GM10266 (cell line): ENCODE data around the gene SH3RF3.

Experiments used
- DNase-seq: peaks from one replicate; pipeline ENCODE4 v3.0.0; 2012; ENCODE audit errors: extremely low spot score
- TF ChIP-seq, protein P1 (sequence below): IDR thresholded peaks from 2 replicates; pipeline ENCODE4 v1.5.1; 2012; ENCODE audit warnings: mild to moderate bottlenecking, low read depth; ENCODE audit not compliant: control insufficient read depth, insufficient read depth; ENCODE audit errors: missing control alignments

The SH3RF3 gene

DNA sequence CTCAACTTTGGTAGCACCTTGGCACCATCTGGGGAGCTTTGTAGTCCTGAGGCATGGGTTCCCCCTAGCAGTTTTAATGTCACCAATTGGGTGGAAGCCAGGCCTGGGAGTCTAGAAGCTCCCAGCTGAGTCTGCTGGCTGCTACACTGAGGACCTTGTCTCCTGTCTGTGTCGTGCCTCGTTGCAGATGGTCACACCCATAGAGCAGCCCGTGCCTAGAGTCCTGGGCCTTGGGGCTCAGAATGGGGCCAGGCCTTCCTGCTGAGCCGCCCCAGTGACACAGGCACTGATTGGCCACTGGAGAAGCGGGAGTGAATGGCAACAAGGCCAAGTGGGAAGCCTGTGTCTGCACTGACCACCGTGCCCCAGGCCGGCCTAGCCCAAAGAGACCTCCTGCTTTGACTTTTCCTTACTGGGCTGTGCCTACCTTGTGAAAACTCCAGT, 113.2 kb downstream of the SH3RF3 start:
- DNase-seq, result no peak
- TF ChIP-seq, protein P1, sequence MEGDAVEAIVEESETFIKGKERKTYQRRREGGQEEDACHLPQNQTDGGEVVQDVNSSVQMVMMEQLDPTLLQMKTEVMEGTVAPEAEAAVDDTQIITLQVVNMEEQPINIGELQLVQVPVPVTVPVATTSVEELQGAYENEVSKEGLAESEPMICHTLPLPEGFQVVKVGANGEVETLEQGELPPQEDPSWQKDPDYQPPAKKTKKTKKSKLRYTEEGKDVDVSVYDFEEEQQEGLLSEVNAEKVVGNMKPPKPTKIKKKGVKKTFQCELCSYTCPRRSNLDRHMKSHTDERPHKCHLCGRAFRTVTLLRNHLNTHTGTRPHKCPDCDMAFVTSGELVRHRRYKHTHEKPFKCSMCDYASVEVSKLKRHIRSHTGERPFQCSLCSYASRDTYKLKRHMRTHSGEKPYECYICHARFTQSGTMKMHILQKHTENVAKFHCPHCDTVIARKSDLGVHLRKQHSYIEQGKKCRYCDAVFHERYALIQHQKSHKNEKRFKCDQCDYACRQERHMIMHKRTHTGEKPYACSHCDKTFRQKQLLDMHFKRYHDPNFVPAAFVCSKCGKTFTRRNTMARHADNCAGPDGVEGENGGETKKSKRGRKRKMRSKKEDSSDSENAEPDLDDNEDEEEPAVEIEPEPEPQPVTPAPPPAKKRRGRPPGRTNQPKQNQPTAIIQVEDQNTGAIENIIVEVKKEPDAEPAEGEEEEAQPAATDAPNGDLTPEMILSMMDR, result no peak

DNA sequence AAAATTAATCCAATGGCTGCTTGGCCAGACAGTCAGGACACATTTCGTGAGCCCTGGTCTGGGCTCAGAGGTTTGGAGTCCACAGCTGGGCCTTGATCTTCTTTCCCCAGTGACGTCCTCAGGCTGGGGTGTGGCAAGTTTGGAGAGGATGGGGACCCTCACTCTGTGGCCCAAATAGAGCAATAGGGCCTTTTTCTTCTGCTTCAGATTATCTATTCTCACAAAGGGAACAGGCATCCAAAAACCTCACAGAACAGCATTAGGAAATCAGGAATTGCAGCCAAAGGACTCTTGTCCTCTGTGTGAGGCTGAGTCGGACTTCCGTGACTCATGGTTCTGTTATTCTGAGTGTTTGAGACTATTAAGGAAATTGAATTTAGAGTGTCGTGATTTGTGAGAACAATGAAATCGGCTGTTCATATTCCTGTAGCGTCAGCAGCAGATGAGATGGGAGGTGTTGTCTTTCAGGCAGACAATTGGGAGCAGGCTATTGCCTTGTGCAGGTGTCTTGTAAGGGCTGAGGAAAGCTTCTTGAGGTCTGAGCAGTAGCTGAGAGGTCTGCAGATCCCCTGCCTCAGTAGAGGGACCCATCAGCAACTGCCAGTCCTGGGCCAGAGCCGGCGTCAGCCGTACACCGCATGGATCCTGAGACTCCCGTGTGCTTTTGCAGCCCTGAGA, 113.8 kb downstream of the SH3RF3 start:
- TF ChIP-seq, protein P1, result no peak
- no peak for DNase-seq

DNA sequence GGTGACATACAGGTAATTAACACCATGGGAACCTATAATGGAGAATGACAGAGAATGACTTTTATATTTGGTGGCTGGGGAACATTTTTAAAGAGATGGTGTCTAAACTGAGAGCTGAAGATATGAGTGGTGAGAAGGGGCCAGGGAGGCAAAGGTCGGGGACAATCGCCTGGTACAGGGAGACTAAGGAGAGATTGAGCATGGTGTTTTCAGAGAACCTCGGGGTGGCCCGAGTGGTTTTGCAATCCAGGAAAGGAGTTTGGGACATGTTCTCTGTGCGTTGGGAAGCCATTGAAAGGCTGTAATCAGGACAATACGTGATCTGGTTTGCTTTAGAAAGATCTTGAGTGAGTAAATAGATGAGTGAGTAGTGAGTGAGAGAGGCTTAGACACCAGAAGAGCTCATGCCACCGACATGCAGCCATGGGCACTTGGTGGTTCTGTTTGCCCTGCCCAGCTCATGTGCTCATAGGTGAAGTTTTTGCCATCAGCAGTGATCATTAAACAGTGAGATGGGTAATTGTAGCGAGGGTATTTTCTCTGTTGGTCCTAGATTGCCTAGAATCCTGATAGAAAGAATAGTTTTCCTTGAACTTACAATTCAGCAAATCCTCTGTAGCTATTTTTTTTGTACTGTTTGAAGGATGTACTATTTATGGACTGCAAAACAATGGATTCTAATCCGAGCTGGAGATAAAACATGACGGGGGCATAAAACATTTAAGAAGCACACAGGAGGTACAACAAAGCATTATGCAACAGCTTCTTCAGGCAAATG, 114.7 kb downstream of the SH3RF3 start:
- TF ChIP-seq, protein P1, result no peak
- no peak for DNase-seq

DNA sequence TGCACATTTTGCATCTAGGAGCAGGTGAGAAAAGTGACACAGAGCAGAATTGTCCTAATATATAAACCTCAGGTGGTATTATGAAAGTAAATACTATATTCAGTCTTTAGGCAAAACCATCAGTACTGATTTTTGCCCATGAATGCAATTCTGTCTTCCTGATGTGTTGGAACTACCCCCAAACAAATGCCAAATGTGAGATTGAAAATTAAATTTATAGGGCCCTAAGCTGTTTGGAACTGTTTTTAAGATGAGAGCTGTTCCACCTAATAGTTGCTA, 115.2 kb downstream of the SH3RF3 start:
- TF ChIP-seq, protein P1, result no peak
- no peak for DNase-seq

DNA sequence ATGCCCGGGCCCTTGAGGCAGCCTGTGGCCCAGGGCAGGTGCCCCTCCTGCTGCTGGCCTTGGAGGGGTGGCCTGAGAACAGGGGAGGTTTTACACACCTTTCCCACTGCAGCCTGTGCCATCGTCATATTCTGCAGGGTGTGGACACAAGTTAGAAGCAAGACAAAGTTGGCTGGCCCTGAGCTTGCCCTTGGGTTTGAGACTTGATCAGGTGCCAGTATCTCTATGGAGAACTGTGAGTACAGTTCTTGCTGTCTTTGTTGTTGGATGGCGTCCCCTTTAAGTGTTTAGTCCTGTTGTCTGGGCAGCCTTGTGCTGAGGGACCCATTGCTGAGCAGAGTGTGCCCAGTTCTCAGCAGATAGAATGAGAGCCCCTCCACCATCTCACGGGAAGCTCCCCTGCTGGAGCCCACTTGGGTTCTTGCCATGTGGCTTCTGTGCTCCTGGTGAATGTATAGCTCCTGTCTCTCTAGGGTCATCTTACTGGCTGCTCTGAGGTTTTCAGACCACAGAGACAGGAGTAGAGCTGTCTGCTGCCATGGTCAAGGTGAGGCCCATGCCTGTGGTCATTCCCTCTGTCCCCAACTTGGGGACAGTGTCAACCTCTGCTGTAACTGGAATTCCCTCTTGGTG, 115.9 kb downstream of the SH3RF3 start:
- DNase-seq, result no peak
- TF ChIP-seq, protein P1, result no peak

DNA sequence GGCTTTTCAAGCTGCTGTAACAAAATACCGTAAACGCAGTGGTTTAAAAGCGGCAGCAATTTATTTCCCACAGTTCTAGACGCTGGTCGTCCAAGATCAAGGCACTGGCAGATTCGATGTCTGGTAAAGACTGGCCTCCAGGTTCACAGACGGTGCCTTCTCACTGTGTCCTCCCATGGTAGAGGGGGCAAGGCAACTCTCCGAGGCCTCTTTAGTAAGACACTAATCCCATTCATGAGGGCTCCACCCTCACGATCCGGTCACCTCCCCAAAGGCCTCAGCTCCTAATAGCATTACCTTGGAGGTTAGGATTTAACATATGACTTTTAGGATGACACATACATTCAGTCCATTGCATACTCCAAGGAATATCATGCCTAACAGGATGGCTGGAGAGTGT, 117.2 kb downstream of the SH3RF3 start:
- DNase-seq, result no peak
- TF ChIP-seq, protein P1, result no peak

DNA sequence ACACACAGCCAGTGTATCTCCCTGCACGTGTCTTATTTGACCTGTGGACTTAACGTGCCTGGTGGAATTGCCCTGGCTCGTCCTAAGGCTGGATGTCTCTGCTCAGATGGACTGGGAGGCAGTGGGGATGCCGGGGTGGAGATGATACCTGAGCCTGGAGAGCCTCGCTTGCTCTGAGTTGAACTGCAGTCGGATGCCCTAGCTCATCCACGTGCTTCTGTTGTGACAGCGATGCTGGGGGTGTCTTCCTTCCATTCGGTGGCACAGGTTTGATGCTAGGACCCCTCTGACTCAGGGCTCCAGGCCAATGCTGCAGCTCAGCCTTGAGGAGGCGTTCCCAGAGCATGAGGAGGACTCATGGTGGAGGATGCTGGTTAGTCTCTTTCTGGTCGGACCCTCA, 117.6 kb downstream of the SH3RF3 start:
- TF ChIP-seq, protein P1, result no peak
- DNase-seq, result no peak
